DMS79 treated with DMSO at 0.1 percent for 48 hours (cell line): Measurements from ENCODE around the gene CXCL16.

Source experiments
- DNase-seq: peaks from one replicate; lab custom pipeline; 2025; lab: John Stamatoyannopoulos, UW

Gene CXCL16

GRCh38 chr17:4751932-4752331 lies 12.2 kb upstream of the CXCL16 start:
- DNase-seq, result no peak

GRCh38 chr17:4750606-4751005 lies 10.9 kb upstream of the CXCL16 start:
- DNase-seq, result no peak

GRCh38 chr17:4748686-4749085 lies 9.0 kb upstream of the CXCL16 start:
- DNase-seq, result no peak

- DNase-seq, result no peak
Observed at GRCh38 chr17:4747847-4748246, 8.1 kb upstream of the CXCL16 start.

- no peak for DNase-seq
Observed at GRCh38 chr17:4744999-4745969, 5.6 kb upstream of the CXCL16 start.

GRCh38 chr17:4743898-4744297 lies 4.2 kb upstream of the CXCL16 start:
- no peak for DNase-seq

- no peak for DNase-seq
Observed at GRCh38 chr17:4743216-4743615, 3.5 kb upstream of the CXCL16 start.

GRCh38 chr17:4742629-4743028 lies 2.9 kb upstream of the CXCL16 start:
- DNase-seq, result no peak

GRCh38 chr17:4742133-4742532 lies 2.4 kb upstream of the CXCL16 start:
- DNase-seq, result no peak

- no peak for DNase-seq
Observed at GRCh38 chr17:4741544-4741943, 1.8 kb upstream of the CXCL16 start.

- no peak for DNase-seq
Observed at GRCh38 chr17:4740584-4740983, 856 bp upstream of the CXCL16 start.

GRCh38 chr17:4740025-4740351 lies 260 bp upstream of the CXCL16 start:
- DNase-seq, result no peak

GRCh38 chr17:4738136-4739121 lies 1.3 kb downstream of the CXCL16 start:
- DNase-seq, result no peak

GRCh38 chr17:4735876-4736651 lies 3.7 kb downstream of the CXCL16 start:
- DNase-seq, result no peak

GRCh38 chr17:4734857-4735475 lies 4.8 kb downstream of the CXCL16 start:
- no peak for DNase-seq

GRCh38 chr17:4733073-4733531 lies 6.6 kb downstream of the CXCL16 start:
- no peak for DNase-seq

GRCh38 chr17:4728124-4728523 lies 11.6 kb downstream of the CXCL16 start:
- DNase-seq, result no peak

- DNase-seq, result no peak
Observed at GRCh38 chr17:4725646-4726310, 13.9 kb downstream of the CXCL16 start.

GRCh38 chr17:4724650-4725049 lies 15.1 kb downstream of the CXCL16 start:
- DNase-seq, result no peak

GRCh38 chr17:4722678-4723240 lies 17.0 kb downstream of the CXCL16 start:
- no peak for DNase-seq
